ENCODE measurements around the gene REXO1. TPM values are rescaled to one million over a fixed set of nuclear protein-coding genes. Genes with fewer than 3 reads are reported as not detected.
A peak's percentile ranks its signal among the peaks of the same experiment; 100 is the strongest.

REXO1 gene
- polyA plus RNA-seq, 1 experiment = 11.0 TPM

DNA sequence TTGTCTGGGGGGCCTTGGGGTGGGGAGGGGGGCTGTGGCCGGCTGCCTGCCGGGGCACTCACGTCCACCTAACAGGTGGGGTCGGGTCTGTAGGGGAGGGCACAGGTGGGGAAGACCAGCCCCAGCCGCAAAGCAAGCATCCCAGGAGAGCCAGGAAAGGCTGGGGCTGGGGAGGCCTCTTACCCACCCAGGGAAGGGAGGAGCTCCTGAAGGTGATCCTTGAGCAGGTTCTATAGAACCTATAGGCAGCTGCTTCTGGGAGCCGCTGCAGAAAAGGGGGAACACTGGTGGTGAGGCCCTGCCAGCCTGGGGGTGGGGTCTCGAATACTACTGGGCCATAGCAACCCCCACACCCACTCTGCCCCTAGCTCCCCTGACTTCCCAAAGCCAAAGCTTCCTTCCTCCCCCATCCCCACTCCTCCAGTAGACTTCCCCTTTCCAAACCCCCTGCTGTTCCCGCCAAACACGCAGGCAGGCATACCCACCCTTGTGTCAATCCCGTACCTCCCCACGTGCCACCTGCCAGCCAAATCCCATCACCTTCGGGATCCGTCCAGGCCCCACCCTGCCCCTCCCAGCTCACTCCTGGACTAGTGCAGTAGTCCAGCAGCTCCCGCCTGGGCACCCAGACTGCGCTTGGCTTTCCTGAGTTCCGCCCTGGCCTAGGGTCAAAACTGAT lies 9.5 kb upstream of the REXO1 start:
- ChIA-PET CTCF (interaction anchor here (0.6 to 3.9 kb wide), 6 partner anchors 9 to 339 kb away, joined by 3 to 24 read pairs (median 4); no protein-coding TSS in a partner anchor), POLR2A (interaction anchor here (0.6 kb wide), 1 partner anchor 283 kb away, joined by 5 read pairs; no protein-coding TSS in a partner anchor)
- TF ChIP-seq, protein P1, sequence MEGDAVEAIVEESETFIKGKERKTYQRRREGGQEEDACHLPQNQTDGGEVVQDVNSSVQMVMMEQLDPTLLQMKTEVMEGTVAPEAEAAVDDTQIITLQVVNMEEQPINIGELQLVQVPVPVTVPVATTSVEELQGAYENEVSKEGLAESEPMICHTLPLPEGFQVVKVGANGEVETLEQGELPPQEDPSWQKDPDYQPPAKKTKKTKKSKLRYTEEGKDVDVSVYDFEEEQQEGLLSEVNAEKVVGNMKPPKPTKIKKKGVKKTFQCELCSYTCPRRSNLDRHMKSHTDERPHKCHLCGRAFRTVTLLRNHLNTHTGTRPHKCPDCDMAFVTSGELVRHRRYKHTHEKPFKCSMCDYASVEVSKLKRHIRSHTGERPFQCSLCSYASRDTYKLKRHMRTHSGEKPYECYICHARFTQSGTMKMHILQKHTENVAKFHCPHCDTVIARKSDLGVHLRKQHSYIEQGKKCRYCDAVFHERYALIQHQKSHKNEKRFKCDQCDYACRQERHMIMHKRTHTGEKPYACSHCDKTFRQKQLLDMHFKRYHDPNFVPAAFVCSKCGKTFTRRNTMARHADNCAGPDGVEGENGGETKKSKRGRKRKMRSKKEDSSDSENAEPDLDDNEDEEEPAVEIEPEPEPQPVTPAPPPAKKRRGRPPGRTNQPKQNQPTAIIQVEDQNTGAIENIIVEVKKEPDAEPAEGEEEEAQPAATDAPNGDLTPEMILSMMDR (IDR thresholded peaks at IDR 0.05; ENCODE audit: insufficient read depth, low read depth, low read length) = no peak
- peaks cover 1% of the 10 kb centered on the region; the same call in 1 of the 2 replicates for H3K36me3 ChIP-seq (ENCODE audit: control insufficient read depth, insufficient read depth, low read length)
- peak overlapping the region; percentile 48 for H3K4me3 ChIP-seq (ENCODE audit: low read depth, low read length)
- no peak for DNase-seq (ENCODE audit: low read depth)
- no peaks in the 10 kb centered on the region for H3K27me3 ChIP-seq (ENCODE audit: control insufficient read depth, insufficient read depth, low read length)

DNA sequence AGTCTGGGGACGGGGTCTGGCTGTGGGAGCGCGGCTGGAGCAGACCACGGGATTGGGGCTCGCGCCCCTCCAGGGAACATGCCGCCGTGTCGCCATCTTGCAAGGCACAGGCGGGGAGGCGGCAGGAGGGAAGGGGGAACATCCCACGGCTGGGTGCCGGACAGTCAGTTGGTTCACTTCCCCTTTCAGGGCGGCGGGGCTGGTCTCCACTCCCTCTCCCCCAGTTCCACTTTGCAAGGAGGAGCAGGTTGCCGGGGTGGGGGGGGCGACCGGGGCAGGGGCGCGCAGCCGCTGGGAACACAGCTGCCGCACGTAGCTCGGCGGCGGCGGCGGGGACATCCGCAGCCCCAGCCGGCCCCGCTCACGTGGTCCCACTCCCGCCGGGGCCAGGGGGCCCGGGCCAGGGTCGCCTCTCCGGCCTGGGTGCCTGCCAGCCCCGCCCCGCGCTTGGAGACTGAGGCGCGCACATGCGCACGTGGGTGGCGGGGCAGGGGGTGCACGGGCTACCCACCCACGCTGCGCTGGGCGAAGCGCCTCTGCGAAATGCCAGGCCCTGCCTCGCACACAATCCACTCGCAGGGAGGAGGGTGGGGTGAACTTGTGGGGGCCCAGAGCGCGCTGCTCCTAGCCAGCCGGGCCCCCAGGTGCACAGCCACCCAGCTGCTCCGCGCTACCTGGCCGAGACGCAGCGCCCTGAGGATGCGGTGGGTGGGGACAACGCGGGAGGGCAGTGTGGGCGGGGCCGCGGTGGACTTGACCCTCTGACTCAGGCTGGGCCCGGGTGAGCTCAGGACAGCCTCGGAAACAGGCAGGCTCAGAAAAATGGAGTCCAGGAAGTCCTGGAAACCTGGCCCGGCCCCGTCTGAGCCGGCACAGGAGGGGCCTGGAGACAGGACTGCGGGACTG lies 8.7 kb upstream of the REXO1 start:
- no peaks in the 10 kb centered on the region for H3K27me3 ChIP-seq (ENCODE audit: control insufficient read depth, insufficient read depth, low read length)
- peak overlapping the region; percentile 48 for H3K4me3 ChIP-seq (ENCODE audit: low read depth, low read length)
- TF ChIP-seq, protein P1 (IDR thresholded peaks at IDR 0.05; ENCODE audit: insufficient read depth, low read depth, low read length) = no peak
- peak; percentile 24 for DNase-seq (ENCODE audit: low read depth)
- H3K36me3 ChIP-seq (ENCODE audit: control insufficient read depth, insufficient read depth, low read length) = peaks cover 1% of the 10 kb centered on the region; the same call in 1 of the 2 replicates
- ChIA-PET CTCF (interaction anchor here (0.6 to 3.9 kb wide), 7 partner anchors 8 to 338 kb away, joined by 3 to 24 read pairs (median 4); no protein-coding TSS in a partner anchor), POLR2A (interaction anchor here (0.6 kb wide), 2 partner anchors 282 to 582 kb away, joined by 3 to 5 read pairs; partner anchors contain the start of gene FAM174C)

DNA sequence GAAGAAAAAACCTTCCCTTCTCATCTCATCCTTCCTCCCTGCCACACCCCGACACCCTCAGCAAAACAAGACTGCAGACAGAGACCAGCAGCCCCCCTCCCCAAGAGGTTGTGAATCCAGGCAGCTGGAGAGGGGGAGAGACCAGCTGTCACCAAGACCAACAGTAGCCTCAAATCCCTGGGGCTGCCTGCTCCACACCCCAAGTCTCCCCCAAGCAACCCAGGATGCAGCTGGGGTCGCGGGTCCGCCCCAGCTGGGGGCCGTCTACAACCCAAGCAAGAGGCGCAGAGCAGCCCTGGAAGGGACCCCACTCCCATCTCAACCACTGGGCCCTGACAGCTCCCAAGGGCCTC lies 8.0 kb upstream of the REXO1 start:
- ChIA-PET POLR2A (no interaction called here), CTCF (interaction anchor here (1.1 to 3.9 kb wide), 4 partner anchors 10 to 41 kb away, joined by 4 to 24 read pairs (median 6); no protein-coding TSS in a partner anchor)
- TF ChIP-seq, protein P1 (IDR thresholded peaks at IDR 0.05; ENCODE audit: insufficient read depth, low read depth, low read length) = no peak
- DNase-seq (ENCODE audit: low read depth) = no peak
- H3K4me3 ChIP-seq (ENCODE audit: low read depth, low read length) = peak overlapping the region; percentile 48
- H3K27me3 ChIP-seq (ENCODE audit: control insufficient read depth, insufficient read depth, low read length) = no peaks in the 10 kb centered on the region
- peaks cover 1% of the 10 kb centered on the region for H3K36me3 ChIP-seq (ENCODE audit: control insufficient read depth, insufficient read depth, low read length)

DNA sequence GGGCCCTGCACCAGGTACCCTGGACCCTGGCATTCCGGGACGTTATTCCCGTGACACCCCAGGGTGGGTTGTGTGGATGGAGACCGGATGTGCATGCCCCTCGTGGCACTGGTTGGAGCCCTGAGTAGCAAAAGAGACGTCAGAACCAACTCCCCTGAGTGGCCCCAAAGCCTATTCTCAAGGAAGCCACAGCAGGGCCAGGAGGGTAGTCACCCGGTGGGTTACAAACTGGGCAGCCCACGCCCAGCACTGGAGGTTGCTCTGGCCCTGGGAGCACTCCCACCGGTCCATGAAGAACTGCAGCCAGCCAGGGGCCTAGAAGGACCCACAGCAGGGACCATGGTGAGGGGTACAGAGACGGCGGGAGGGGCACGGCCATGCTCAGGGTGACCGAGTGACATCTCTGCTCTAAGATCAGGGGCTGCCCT lies 7.6 kb upstream of the REXO1 start:
- CTCF ChIA-PET = interaction anchor here (1.5 to 3.9 kb wide), 4 partner anchors 9 to 30 kb away, joined by 3 to 24 read pairs (median 7); no protein-coding TSS in a partner anchor
- Histone ChIP-seq H3K36me3 (ENCODE audit: control insufficient read depth, insufficient read depth, low read length) (peaks cover 1% of the 10 kb centered on the region), H3K27me3 (ENCODE audit: control insufficient read depth, insufficient read depth, low read length) (no peaks in the 10 kb centered on the region), H3K4me3 (ENCODE audit: low read depth, low read length) (peak overlapping the region; percentile 48)
- DNase-seq (ENCODE audit: low read depth) = no peak
- POLR2A ChIA-PET = no interaction called here
- TF ChIP-seq, protein P1 (IDR thresholded peaks at IDR 0.05; ENCODE audit: insufficient read depth, low read depth, low read length) = no peak

All from BJ (cell line).